Stimulated activated CD4-positive, alpha-beta T cell treated with anti-CD3 and anti-CD28 coated beads, Interleukin-12 subunit alpha, Interleukin-12 subunit beta, amount 100 ng/mL, for 24 hours (primary cell): ENCODE data around the gene RPRD1A.
"Not testable (repeated sequence)": the region's sequence is repeated elsewhere in the genome, so short reads cannot be mapped to it uniquely, and the experiment has no call there.

Source experiments
- DNase-seq, 2 experiments: peaks; one replicate each; pipeline ENCODE4 v3.0.0-alpha.2; 2020; ENCODE audit warnings: low read depth in 2 of 2

RPRD1A gene

GRCh38 chr18:35971661-35972196 is 95.6 kb downstream of the RPRD1A start:
- no peak for DNase-seq

GRCh38 chr18:35969676-35970075 is 97.7 kb downstream of the RPRD1A start:
- no peak for DNase-seq

GRCh38 chr18:35968278-35968880 is 99.0 kb downstream of the RPRD1A start:
- no peak for DNase-seq

GRCh38 chr18:35967866-35968265 is 99.5 kb downstream of the RPRD1A start:
- not testable (repeated sequence) for DNase-seq

GRCh38 chr18:35964319-35964718 is 103.0 kb downstream of the RPRD1A start:
- no peak for DNase-seq

GRCh38 chr18:35962320-35962719 is 105.0 kb downstream of the RPRD1A start:
- DNase-seq, result no peak

GRCh38 chr18:35956226-35956625 is 111.1 kb downstream of the RPRD1A start:
- no peak for DNase-seq

- DNase-seq, result no peak
These were observed 113.7 kb downstream of the RPRD1A start for GRCh38 chr18:35953688-35954087.

GRCh38 chr18:35950628-35950982 is 116.8 kb downstream of the RPRD1A start:
- DNase-seq, result no peak

- peak; percentile 6 to 29 for DNase-seq
These were observed 117.3 kb downstream of the RPRD1A start for GRCh38 chr18:35949903-35950627.

GRCh38 chr18:35949090-35949489 is 118.3 kb downstream of the RPRD1A start:
- no peak for DNase-seq

- DNase-seq, result no peak
These were observed 119.3 kb downstream of the RPRD1A start for GRCh38 chr18:35948080-35948479.

- no peak for DNase-seq
These were observed 124.7 kb downstream of the RPRD1A start for GRCh38 chr18:35942661-35943060.

GRCh38 chr18:35942133-35942532 is 125.2 kb downstream of the RPRD1A start:
- no peak for DNase-seq

GRCh38 chr18:35941299-35941698 is 126.1 kb downstream of the RPRD1A start:
- DNase-seq, result no peak
